Activated naive CD4-positive, alpha-beta T cell treated with anti-CD3 and anti-CD28 coated beads, Interleukin-2, amount 10 ng/mL, durations not matched to agents 5 hours and 36 hours (primary cell): ENCODE data around the gene GPR68. TPM values are rescaled to one million over a fixed set of nuclear protein-coding genes. Genes with fewer than 3 reads are reported as not detected.

Experiments used
- total RNA-seq, 2 experiments: library from RNA; stranded (reverse); gene quantifications; one replicate each; pipeline ENCODE4 v1.2.3, GENCODE V29; 2021

GPR68 gene
- 10 to 100 TPM; 23.9 to 25.1 TPM for total RNA-seq

GRCh38 chr14:91244501-91244901, at the start of gene GPR68:
TSS of gene GPR68 (minus strand) at chr14:91244704. CDS start at chr14:91235050, 9,654 bp downstream.

Other genes starting within 250 kb of the GPR68 start
- 10 to 100 TPM; 43.6 to 47.6 TPM for gene RPS6KA5, start 184.1 kb downstream of the GPR68 start, total RNA-seq
- gene DGLUCY, start 130.6 kb downstream of the GPR68 start, total RNA-seq, result 100 to 1,000 TPM in 1 of 2 experiments, 10 to 100 TPM in 1; 98.6 to 105 TPM
- 100 to 1,000 TPM; 162 to 166 TPM for gene CCDC88C, start 173.1 kb upstream of the GPR68 start, total RNA-seq